Endodermal cell (in vitro differentiated cells): ENCODE results near the gene TRPM3. TPM values are rescaled to one million over a fixed set of nuclear protein-coding genes. Genes with fewer than 3 reads are reported as not detected.

Source experiments
- DNase-seq: peaks from one replicate; pipeline ENCODE4 v3.0.0-alpha.2; 2017
- H3K27ac ChIP-seq: 2 replicates; pipeline ENCODE4 v1.5.1; 2013; ENCODE audit warnings: mild to moderate bottlenecking, low read depth, low read length, moderate library complexity
- H3K27me3 ChIP-seq: 2 replicates; pipeline ENCODE4 v1.6.1; 2013; ENCODE audit warnings: mild to moderate bottlenecking, low read length, moderate library complexity; ENCODE audit not compliant: insufficient read depth, control insufficient read depth, poor library complexity, severe bottlenecking
- H3K36me3 ChIP-seq: 2 replicates; pipeline ENCODE4 v1.7.0; 2013; ENCODE audit warnings: mild to moderate bottlenecking, low read length, moderate library complexity; ENCODE audit not compliant: control insufficient read depth, insufficient read depth
- H3K4me1 ChIP-seq: one replicate; pipeline ENCODE4 v1.7.0; 2013; ENCODE audit warnings: low read length; ENCODE audit not compliant: control insufficient read depth, insufficient read depth
- H3K4me3 ChIP-seq: 2 replicates; pipeline ENCODE4 v1.5.1; 2013; ENCODE audit warnings: mild to moderate bottlenecking, low read length, moderate library complexity
- H3K9ac ChIP-seq: 2 replicates; pipeline ENCODE4 v1.6.1; 2013; ENCODE audit warnings: mild to moderate bottlenecking, low read length, moderate library complexity; ENCODE audit not compliant: poor library complexity, severe bottlenecking; ENCODE audit errors: extremely low read depth
- H3K9me3 ChIP-seq: 2 replicates; pipeline ENCODE4 v1.6.1; 2013; ENCODE audit warnings: mild to moderate bottlenecking, low read length, moderate library complexity; ENCODE audit not compliant: control insufficient read depth
- H3K27ac Mint-ChIP-seq: 2 replicates; pipeline ENCODE4 v1.8.0; 2020; ENCODE audit warnings: mixed read lengths
- H3K27me3 Mint-ChIP-seq: 2 replicates; pipeline ENCODE4 v1.8.0; 2021; ENCODE audit warnings: mild to moderate bottlenecking, mixed read lengths; ENCODE audit not compliant: insufficient read depth
- H3K36me3 Mint-ChIP-seq: 2 replicates; pipeline ENCODE4 v1.8.0; 2020; ENCODE audit warnings: low read depth, mixed read lengths
- H3K4me1 Mint-ChIP-seq: 2 replicates; pipeline ENCODE4 v1.8.0; 2020; ENCODE audit warnings: mixed read lengths
- H3K4me3 Mint-ChIP-seq: 2 replicates; pipeline ENCODE4 v1.8.0; 2020; ENCODE audit warnings: mild to moderate bottlenecking, moderate library complexity, mixed read lengths
- H3K9me3 Mint-ChIP-seq: 2 replicates; pipeline ENCODE4 v1.8.0; 2020; ENCODE audit warnings: mild to moderate bottlenecking, mixed read lengths
- CTCF ChIP-seq: fragments of 200-600 bp; sonication (generic); conservative IDR thresholded peaks from 2 replicates; pipeline ENCODE4 v1.5.0; 2021; ENCODE audit warnings: antibody characterized with exemption, mild to moderate bottlenecking
- WGBS, 2 experiments: methylation state at CpG; one replicate each; pipeline versions ENCODE4 v1.1.5 to v1.1.7; 2013; ENCODE audit warnings: missing lambda C conversion rate in 2 of 2, mixed read lengths in 1 of 2; ENCODE audit not compliant: insufficient coverage in 1 of 2, insufficient read length in 1 of 2; 5-methylcytosine and 5-hydroxymethylcytosine counted together
- total RNA-seq, 2 donors: library from RNA; stranded (reverse); fragmentation: NEBNext Ultra II Directional in 1 of 2; extraction: Animal tissue kit (Norgen Biotek cat#: 25700) in 1 of 2; gene quantifications; 2 replicates in 1 of 2; 3 replicates in 1 of 2; pipeline ENCODE4 v1.2.1, GENCODE V29; 2021

The TRPM3 gene
- total RNA-seq, 2 donors from 2014 or later, result 1.8 to 2.5 TPM

GRCh38 chr9:70577671-70578070, 543.8 kb downstream of the TRPM3 start:
- H3K27me3 Mint-ChIP-seq, result no peaks in the 10 kb centered on the region
- DNase-seq, result no peak
- peaks cover 8% of the 10 kb centered on the region for H3K4me1 Mint-ChIP-seq
- no peak overlapping the region for H3K9ac ChIP-seq
- no peak overlapping the region for H3K27ac ChIP-seq
- H3K36me3 Mint-ChIP-seq, result no peaks in the 10 kb centered on the region
- no peaks in the 10 kb centered on the region for H3K4me1 ChIP-seq
- no peak overlapping the region for H3K4me3 Mint-ChIP-seq
- no peaks in the 10 kb centered on the region for H3K9me3 ChIP-seq
- H3K27ac Mint-ChIP-seq, result no peak overlapping the region
- H3K36me3 ChIP-seq, result no peaks in the 10 kb centered on the region
- H3K4me3 ChIP-seq, result no peak overlapping the region
- H3K9me3 Mint-ChIP-seq, result no peaks in the 10 kb centered on the region
- H3K27me3 ChIP-seq, result no peaks in the 10 kb centered on the region
- WGBS, 2 experiments, result 93 to 94% methylated on average over 5 of the region's 5 CpGs
- TF ChIP-seq CTCF, result no peak

DNA sequence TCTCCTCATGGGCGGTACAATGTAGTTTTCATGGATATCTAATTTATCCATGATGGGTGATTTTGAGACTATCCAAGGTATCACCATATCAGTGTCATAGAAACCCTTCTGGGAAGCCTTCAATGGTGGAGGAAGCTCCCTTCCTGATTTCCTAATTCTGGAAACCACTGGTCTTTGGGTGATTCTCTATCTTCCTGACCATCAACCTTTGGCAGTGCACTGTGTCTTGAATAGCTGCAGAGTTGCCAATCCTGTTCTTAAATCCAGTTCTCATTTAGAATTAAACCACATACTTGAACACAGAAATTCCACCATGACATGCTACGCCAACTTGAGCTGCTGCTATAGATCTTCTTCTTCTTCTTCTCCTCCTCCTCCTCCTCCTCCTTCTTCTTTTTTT, 545.3 kb downstream of the TRPM3 start:
- no peaks in the 10 kb centered on the region for H3K9me3 Mint-ChIP-seq
- TF ChIP-seq CTCF, result no peak
- Histone ChIP-seq H3K4me3 (no peak overlapping the region), H3K9ac (no peak overlapping the region), H3K27me3 (no peaks in the 10 kb centered on the region), H3K27ac (no peak overlapping the region), H3K36me3 (no peaks in the 10 kb centered on the region), H3K4me1 (no peaks in the 10 kb centered on the region), H3K9me3 (no peaks in the 10 kb centered on the region)
- no peak overlapping the region for H3K4me3 Mint-ChIP-seq
- WGBS, 2 experiments, result 83 to 87% methylated on average over 1 to 2 of the region's 2 CpGs
- H3K27ac Mint-ChIP-seq, result no peak overlapping the region
- H3K4me1 Mint-ChIP-seq, result peaks cover 8% of the 10 kb centered on the region
- no peak for DNase-seq
- H3K27me3 Mint-ChIP-seq, result no peaks in the 10 kb centered on the region
- H3K36me3 Mint-ChIP-seq, result no peaks in the 10 kb centered on the region

DNA sequence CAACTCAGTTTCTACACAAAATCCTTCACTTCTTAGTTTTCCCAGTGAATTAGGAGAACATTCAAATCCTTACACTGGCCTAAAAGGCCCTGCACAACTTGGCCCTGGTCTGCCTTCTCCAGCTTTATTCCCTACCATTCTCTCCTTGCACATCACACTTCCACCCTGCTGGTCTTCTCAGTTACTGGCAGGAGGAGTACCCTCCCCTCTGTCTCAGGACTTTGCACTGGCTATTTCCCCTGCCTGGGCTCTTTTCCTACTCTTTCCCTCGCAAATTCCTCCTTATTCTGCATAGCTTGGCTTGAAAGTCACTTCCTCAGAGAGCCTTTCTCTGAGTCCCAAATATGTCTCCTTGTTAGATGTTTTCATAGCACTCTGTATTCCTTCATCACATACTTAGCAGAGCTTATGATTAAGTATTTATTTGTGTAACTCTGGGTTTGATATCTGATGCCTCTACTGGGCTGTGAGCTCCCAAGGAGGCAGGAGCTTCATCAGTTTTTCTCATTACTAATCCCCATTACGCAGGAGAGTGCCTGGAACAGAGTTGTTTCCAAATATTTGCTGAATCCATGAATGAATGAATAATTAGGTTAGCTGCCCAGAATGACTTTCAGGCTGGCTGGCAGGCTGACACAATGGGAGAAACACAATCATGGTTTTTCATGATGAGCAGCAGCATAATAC, 547.1 kb downstream of the TRPM3 start:
- no peaks in the 10 kb centered on the region for H3K9me3 Mint-ChIP-seq
- Histone ChIP-seq H3K27me3 (no peaks in the 10 kb centered on the region), H3K4me1 (no peaks in the 10 kb centered on the region), H3K9me3 (no peaks in the 10 kb centered on the region), H3K4me3 (no peak overlapping the region), H3K9ac (no peak overlapping the region), H3K36me3 (no peaks in the 10 kb centered on the region), H3K27ac (no peak overlapping the region)
- peak; percentile 57 for DNase-seq
- H3K36me3 Mint-ChIP-seq, result no peaks in the 10 kb centered on the region
- H3K27ac Mint-ChIP-seq, result no peak overlapping the region
- H3K4me1 Mint-ChIP-seq, result peaks cover 8% of the 10 kb centered on the region
- no peaks in the 10 kb centered on the region for H3K27me3 Mint-ChIP-seq
- no peak overlapping the region for H3K4me3 Mint-ChIP-seq
- TF ChIP-seq CTCF, result peak; percentile 34
- WGBS, 2 experiments, result 71 to 86% methylated on average over 1 to 2 of the region's 2 CpGs
